Measurements from ENCODE around the gene SH3TC1. TPM values are rescaled to one million over a fixed set of nuclear protein-coding genes. Genes with fewer than 3 reads are reported as not detected.

The SH3TC1 gene
- total RNA-seq, 1 donor from 2014 or later = 1.2 TPM

GRCh38 chr4:8283161-8283560 lies 84.1 kb downstream of the SH3TC1 start:
- Mint-ChIP-seq H3K27me3 (ENCODE audit: low read depth, unreplicated experiment) (peaks cover 12% of the 10 kb centered on the region), H3K27ac (ENCODE audit: unreplicated experiment) (no peak overlapping the region), H3K4me1 (ENCODE audit: low read depth, unreplicated experiment) (peaks cover 17% of the 10 kb centered on the region), H3K36me3 (ENCODE audit: low read depth, unreplicated experiment) (peaks cover 18% of the 10 kb centered on the region), H3K9me3 (ENCODE audit: unreplicated experiment) (peaks cover 2% of the 10 kb centered on the region), H3K4me3 (ENCODE audit: unreplicated experiment) (no peak overlapping the region)
- TF ChIP-seq EZH2 (IDR thresholded peaks at IDR 0.05; ENCODE audit: insufficient read depth, low read length) (no peak), CTCF (IDR thresholded peaks at IDR 0.05; ENCODE audit: insufficient read depth, low read depth, low read length) (no peak)
- H3K27ac ChIP-seq (ENCODE audit: low read depth, low read length) = no peak overlapping the region
- H3K4me1 ChIP-seq (ENCODE audit: insufficient read depth, low read length) = peaks cover 13% of the 10 kb centered on the region
- no peaks in the 10 kb centered on the region for H3K9me3 ChIP-seq (ENCODE audit: insufficient read depth, low read depth, low read length)
- FAIRE-seq (no peak), DNase-seq (ENCODE audit: low read depth) (no peak)
- no peaks in the 10 kb centered on the region for H3K79me2 ChIP-seq (ENCODE audit: insufficient read depth, low read length)
- no peak overlapping the region for H3K9ac ChIP-seq (ENCODE audit: low read length)
- H4K20me1 ChIP-seq (ENCODE audit: insufficient read depth, low read length) = no peaks in the 10 kb centered on the region
- H2AFZ ChIP-seq (ENCODE audit: low read depth, low read length) = no peak overlapping the region
- no peak overlapping the region for H3K4me2 ChIP-seq (ENCODE audit: low read length)
- no peaks in the 10 kb centered on the region for H3K36me3 ChIP-seq (ENCODE audit: insufficient read depth, low read length)
- H3K4me3 ChIP-seq (ENCODE audit: insufficient read depth, low read depth, low read length) = no peak overlapping the region
- no peaks in the 10 kb centered on the region for H3K27me3 ChIP-seq (ENCODE audit: insufficient read depth, low read length)

GRCh38 chr4:8283631-8284121 lies 84.6 kb downstream of the SH3TC1 start:
- no peak overlapping the region for H3K27ac ChIP-seq (ENCODE audit: low read depth, low read length)
- no peaks in the 10 kb centered on the region for H4K20me1 ChIP-seq (ENCODE audit: insufficient read depth, low read length)
- H3K36me3 Mint-ChIP-seq (ENCODE audit: low read depth, unreplicated experiment) = peaks cover 18% of the 10 kb centered on the region
- DNase-seq (ENCODE audit: low read depth) = no peak
- peaks cover 2% of the 10 kb centered on the region for H3K9me3 Mint-ChIP-seq (ENCODE audit: unreplicated experiment)
- H3K4me3 ChIP-seq (ENCODE audit: insufficient read depth, low read depth, low read length) = no peak overlapping the region
- TF ChIP-seq EZH2 (IDR thresholded peaks at IDR 0.05; ENCODE audit: insufficient read depth, low read length) = no peak
- no peak for TF ChIP-seq CTCF (IDR thresholded peaks at IDR 0.05; ENCODE audit: insufficient read depth, low read depth, low read length)
- no peaks in the 10 kb centered on the region for H3K9me3 ChIP-seq (ENCODE audit: insufficient read depth, low read depth, low read length)
- no peaks in the 10 kb centered on the region for H3K36me3 ChIP-seq (ENCODE audit: insufficient read depth, low read length)
- peaks cover 12% of the 10 kb centered on the region for H3K27me3 Mint-ChIP-seq (ENCODE audit: low read depth, unreplicated experiment)
- H3K4me1 Mint-ChIP-seq (ENCODE audit: low read depth, unreplicated experiment) = peaks cover 13% of the 10 kb centered on the region
- no peak overlapping the region for H3K4me3 Mint-ChIP-seq (ENCODE audit: unreplicated experiment)
- no peak for FAIRE-seq
- no peak overlapping the region for H2AFZ ChIP-seq (ENCODE audit: low read depth, low read length)
- no peak overlapping the region for H3K4me2 ChIP-seq (ENCODE audit: low read length)
- no peaks in the 10 kb centered on the region for H3K27me3 ChIP-seq (ENCODE audit: insufficient read depth, low read length)
- no peak overlapping the region for H3K27ac Mint-ChIP-seq (ENCODE audit: unreplicated experiment)
- no peak overlapping the region for H3K9ac ChIP-seq (ENCODE audit: low read length)
- peaks cover 8% of the 10 kb centered on the region for H3K4me1 ChIP-seq (ENCODE audit: insufficient read depth, low read length)
- no peaks in the 10 kb centered on the region for H3K79me2 ChIP-seq (ENCODE audit: insufficient read depth, low read length)

- DNase-seq (ENCODE audit: low read depth) = no peak
- no peak overlapping the region for H3K27ac ChIP-seq (ENCODE audit: low read depth, low read length)
Observed at GRCh38 chr4:8284391-8284790, 85.3 kb downstream of the SH3TC1 start.

More at GRCh38 chr4:8284391-8284790, 85.3 kb downstream of the SH3TC1 start:
- no peak overlapping the region for H3K4me2 ChIP-seq (ENCODE audit: low read length)
- H3K79me2 ChIP-seq (ENCODE audit: insufficient read depth, low read length) = no peaks in the 10 kb centered on the region
- Mint-ChIP-seq H3K4me3 (ENCODE audit: unreplicated experiment) (no peak overlapping the region), H3K9me3 (ENCODE audit: unreplicated experiment) (peaks cover 2% of the 10 kb centered on the region), H3K27ac (ENCODE audit: unreplicated experiment) (no peak overlapping the region), H3K36me3 (ENCODE audit: low read depth, unreplicated experiment) (peaks cover 18% of the 10 kb centered on the region), H3K27me3 (ENCODE audit: low read depth, unreplicated experiment) (peaks cover 12% of the 10 kb centered on the region), H3K4me1 (ENCODE audit: low read depth, unreplicated experiment) (peaks cover 6% of the 10 kb centered on the region)
- no peak for FAIRE-seq
- no peak overlapping the region for H3K9ac ChIP-seq (ENCODE audit: low read length)
- H3K4me1 ChIP-seq (ENCODE audit: insufficient read depth, low read length) = peaks cover 1% of the 10 kb centered on the region
- no peak for TF ChIP-seq EZH2 (IDR thresholded peaks at IDR 0.05; ENCODE audit: insufficient read depth, low read length)
- TF ChIP-seq CTCF (IDR thresholded peaks at IDR 0.05; ENCODE audit: insufficient read depth, low read depth, low read length) = no peak
- no peak overlapping the region for H3K4me3 ChIP-seq (ENCODE audit: insufficient read depth, low read depth, low read length)
- H4K20me1 ChIP-seq (ENCODE audit: insufficient read depth, low read length) = no peaks in the 10 kb centered on the region
- H3K27me3 ChIP-seq (ENCODE audit: insufficient read depth, low read length) = no peaks in the 10 kb centered on the region
- no peaks in the 10 kb centered on the region for H3K9me3 ChIP-seq (ENCODE audit: insufficient read depth, low read depth, low read length)
- no peaks in the 10 kb centered on the region for H3K36me3 ChIP-seq (ENCODE audit: insufficient read depth, low read length)
- H2AFZ ChIP-seq (ENCODE audit: low read depth, low read length) = no peak overlapping the region
